Left ventricle myocardium inferior (tissue), 1 donor: Measurements from ENCODE around the gene TUBGCP2. TPM values are rescaled to one million over a fixed set of nuclear protein-coding genes. Genes with fewer than 3 reads are reported as not detected.
A peak's percentile ranks its signal among the peaks of the same experiment; 100 is the strongest.

Experiments
- DNase-seq: peaks from one replicate; pipeline ENCODE4 v3.0.0-alpha.2; 2020
- H3K27ac ChIP-seq: fragments of 200-600 bp; replicated peaks from 2 replicates; pipeline ENCODE4 v1.8.0; 2021
- H3K27me3 ChIP-seq: fragments of 200-600 bp; 2 replicates; pipeline ENCODE4 v1.8.0; 2021; ENCODE audit warnings: low read depth
- H3K36me3 ChIP-seq: fragments of 200-600 bp; 2 replicates; pipeline ENCODE4 v1.8.0; 2021
- H3K4me1 ChIP-seq: fragments of 200-600 bp; 2 replicates; pipeline ENCODE4 v1.8.0; 2021
- H3K4me3 ChIP-seq: fragments of 200-600 bp; 2 replicates; pipeline ENCODE4 v1.8.0; 2021; ENCODE audit warnings: mild to moderate bottlenecking, moderate library complexity
- H3K9me3 ChIP-seq: fragments of 200-600 bp; replicated peaks from 2 replicates; pipeline ENCODE4 v1.8.0; 2021
- CTCF ChIP-seq: fragments of 200-600 bp; IDR thresholded peaks from 2 replicates; pipeline ENCODE4 v1.8.0; 2021; ENCODE audit warnings: antibody characterized with exemption, mild to moderate bottlenecking, borderline replicate concordance
- intact Hi-C: fragments of 100-400 bp; cut with micrococcal nuclease; formaldehyde crosslinking; loops from one replicate; pipeline ENCODE4 v1.11.0; 2022
- total RNA-seq: library from RNA; stranded (reverse); fragmentation: NEBNext Ultra II Directional; extraction: Animal tissue kit (Norgen Biotek cat#: 25700); gene quantifications from one replicate; pipeline ENCODE4 v1.2.1, GENCODE V29; 2021
- donor health status: DM: no; HTN: yes; CAD: no; lungs with severe emphysema.

The TUBGCP2 gene
- total RNA-seq, 1 donor from 2014 or later = 38.9 TPM

DNA sequence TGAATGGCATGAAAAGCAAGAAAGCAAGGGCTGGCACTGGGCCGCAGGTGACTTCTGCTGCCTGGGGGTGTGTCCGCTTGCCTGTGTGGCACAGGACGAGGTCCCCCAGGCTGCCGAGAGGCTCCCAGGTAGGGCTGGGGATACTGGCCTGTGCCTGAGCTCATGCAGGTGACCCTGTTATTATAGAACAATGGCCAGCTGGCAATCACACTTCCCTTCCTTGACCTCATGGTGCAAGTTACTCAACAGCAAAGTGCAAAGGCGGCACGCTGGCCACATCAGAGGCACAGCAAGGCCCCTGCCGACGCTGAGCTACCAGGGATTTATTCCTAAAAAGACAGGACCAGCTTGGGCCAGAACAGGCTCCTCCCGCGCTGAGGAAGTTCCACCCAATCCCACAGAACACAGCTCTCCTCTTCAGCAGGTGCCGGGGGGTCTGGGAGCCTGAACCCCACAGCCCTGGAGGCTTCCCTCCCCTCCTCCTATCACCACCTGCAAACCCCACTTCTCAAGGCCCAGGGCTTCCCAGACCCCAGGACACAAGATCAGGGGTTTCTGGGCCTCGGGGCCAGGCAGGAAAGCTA lies 30.6 kb downstream of the TUBGCP2 start:
- no peak for TF ChIP-seq CTCF
- no peak overlapping the region for H3K4me3 ChIP-seq
- no peak for DNase-seq
- peaks cover 39% of the 10 kb centered on the region for H3K27me3 ChIP-seq
- no peaks in the 10 kb centered on the region for H3K9me3 ChIP-seq
- peaks cover 42% of the 10 kb centered on the region for H3K36me3 ChIP-seq
- intact Hi-C loops = no loop called here
- no peak overlapping the region for H3K27ac ChIP-seq
- H3K4me1 ChIP-seq = peaks cover 14% of the 10 kb centered on the region

GRCh38 chr10:133277277-133277992 lies 31.2 kb downstream of the TUBGCP2 start:
- Histone ChIP-seq H3K4me3 (no peak overlapping the region), H3K36me3 (peaks cover 36% of the 10 kb centered on the region), H3K9me3 (no peaks in the 10 kb centered on the region), H3K27ac (no peak overlapping the region), H3K27me3 (peaks cover 39% of the 10 kb centered on the region), H3K4me1 (peaks cover 14% of the 10 kb centered on the region)
- no peak for TF ChIP-seq CTCF
- no peak for DNase-seq
- intact Hi-C loops = no loop called here

GRCh38 chr10:133276435-133277201 lies 32.1 kb downstream of the TUBGCP2 start, which contains the start of gene ADAM8:
ADAM8 (minus strand) TSS chr10:133276868; CDS start chr10:133276817, 51 bp downstream.
- Histone ChIP-seq H3K4me1 (peaks cover 14% of the 10 kb centered on the region), H3K36me3 (peaks cover 27% of the 10 kb centered on the region), H3K27me3 (peaks cover 39% of the 10 kb centered on the region), H3K27ac (no peak within 1 kb of the TSS), H3K4me3 (peak within 1 kb of the TSS; percentile 34), H3K9me3 (no peaks in the 10 kb centered on the region)
- TF ChIP-seq CTCF = no peak
- DNase-seq = no peak
- intact Hi-C loops = no loop called here

GRCh38 chr10:133276100-133276434 lies 32.6 kb downstream of the TUBGCP2 start:
- H3K4me3 ChIP-seq = peak overlapping the region; percentile 34

More at GRCh38 chr10:133276100-133276434, 32.6 kb downstream of the TUBGCP2 start:
- H3K9me3 ChIP-seq = no peaks in the 10 kb centered on the region
- intact Hi-C loops = no loop called here
- peaks cover 14% of the 10 kb centered on the region for H3K4me1 ChIP-seq
- H3K27me3 ChIP-seq = peaks cover 39% of the 10 kb centered on the region
- no peak for DNase-seq
- peaks cover 22% of the 10 kb centered on the region for H3K36me3 ChIP-seq
- no peak for TF ChIP-seq CTCF
- no peak overlapping the region for H3K27ac ChIP-seq
